Head of caudate nucleus (tissue), 42 donors: ENCODE data around the gene PPAN.

Experiments used
- DNase-seq, 42 donors: peaks; one replicate each; pipeline versions ENCODE4 v3.0.0 to v3.0.0-alpha.2; 2020 to 2021; ENCODE audit warnings: mixed read lengths in 7 of 42
- intact Hi-C: fragments of 100-400 bp; cut with DNase I; formaldehyde crosslinking; loops from one replicate; pipeline ENCODE4 v1.15.0; 2022

Gene PPAN

DNA sequence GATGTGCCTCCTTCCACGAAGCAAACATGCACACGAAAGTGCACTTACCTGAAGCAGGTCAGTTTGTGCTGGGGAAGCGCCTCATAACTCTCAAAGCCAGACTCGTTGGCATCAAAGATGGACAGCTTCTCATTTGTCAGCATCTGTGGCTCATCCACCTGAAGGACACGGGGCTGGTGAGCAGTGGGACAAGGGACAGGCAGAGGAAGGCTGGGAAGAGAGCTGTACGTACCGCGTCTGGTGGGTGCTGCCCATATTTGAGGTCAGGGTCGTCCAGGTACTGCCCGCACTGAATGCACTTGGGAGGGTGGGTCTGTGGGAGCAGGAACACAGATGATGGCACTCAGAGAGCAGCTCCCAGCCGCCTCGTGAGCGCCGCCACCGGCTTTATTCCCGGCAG, 53.4 kb downstream of the PPAN start:
- DNase-seq: no peak
- intact Hi-C loops: no loop called here
